AG04450 (cell line): ENCODE data around the gene DHX57. TPM values are rescaled to one million over a fixed set of nuclear protein-coding genes. Genes with fewer than 3 reads are reported as not detected.
"Not testable (repeated sequence)": the region's sequence is repeated elsewhere in the genome, so short reads cannot be mapped to it uniquely, and the experiment has no call there.

ENCODE experiments used
- CTCF ChIA-PET: fragments of 300-600, 350-600 bp; formaldehyde crosslinking; extraction: SDS; loops from one replicate; lab custom pipeline; 2022; ENCODE audit warnings: antibody characterized with exemption, inconsistent platforms; lab: Charles Lee
- POLR2A ChIA-PET: fragments of 350-600 bp; formaldehyde crosslinking; extraction: SDS; loops from one replicate; lab custom pipeline; 2021; ENCODE audit warnings: antibody characterized with exemption, inconsistent platforms; lab: Yijun Ruan, JAX
- DNase-seq: peaks from one replicate; pipeline ENCODE4 v3.0.0-alpha.2; 2011; ENCODE audit warnings: low read depth, low spot score
- H3K27ac ChIP-seq: one replicate; pipeline ENCODE4 v1.5.1; 2012; ENCODE audit warnings: low read depth, low read length, control low read depth
- H3K27me3 ChIP-seq: one replicate; pipeline ENCODE4 v1.6.0; 2012; ENCODE audit warnings: low read length; ENCODE audit not compliant: control insufficient read depth, insufficient read depth
- H3K4me3 ChIP-seq: 2 replicates; pipeline ENCODE4 v1.5.1; 2011; ENCODE audit warnings: mild to moderate bottlenecking, low read depth, low read length, control low read depth
- H3K9me3 ChIP-seq: 2 replicates; pipeline ENCODE4 v1.5.1; 2012; ENCODE audit warnings: low read length; ENCODE audit not compliant: control insufficient read depth, insufficient read depth
- polyA plus RNA-seq: library from polyadenylated mRNA; depleted of rRNA; stranded (reverse); fragments of >200 nt; gene quantifications from 2 replicates; pipeline ENCODE4 v1.2.3, GENCODE V29; 2011
- TF ChIP-seq, protein P1 (sequence below): IDR thresholded peaks from 2 replicates; pipeline ENCODE4 v1.5.1; 2011; ENCODE audit warnings: low read depth, low read length, control low read depth, inconsistent platforms

Gene DHX57
- polyA plus RNA-seq, 1 experiment, result 23.3 TPM

DNA sequence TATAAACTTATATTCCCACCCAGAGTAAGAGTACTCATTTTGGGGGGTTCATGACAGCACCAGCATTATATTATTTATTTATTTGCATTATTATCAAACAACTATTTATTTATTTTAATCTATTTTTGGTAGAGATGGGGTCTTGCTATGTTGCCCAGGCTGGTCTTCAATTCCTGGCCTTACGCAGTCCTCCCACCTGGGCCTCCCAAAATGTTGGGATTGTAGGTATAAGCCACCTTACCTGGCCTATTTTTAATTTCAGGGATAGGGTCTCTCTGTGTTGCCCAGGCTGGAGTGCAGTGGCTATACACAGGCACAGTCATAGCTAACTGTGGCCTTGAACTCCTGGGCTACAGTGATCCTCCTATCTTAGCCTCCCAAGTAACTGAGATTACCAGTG is 67.1 kb downstream of the DHX57 start:
- no peaks in the 10 kb centered on the region for H3K27me3 ChIP-seq
- ChIA-PET POLR2A (no interaction called here), CTCF (no interaction called here)
- no peak overlapping the region for H3K27ac ChIP-seq
- no peak for DNase-seq
- no peak overlapping the region for H3K4me3 ChIP-seq
- H3K9me3 ChIP-seq, result no peaks in the 10 kb centered on the region
- TF ChIP-seq, protein P1, sequence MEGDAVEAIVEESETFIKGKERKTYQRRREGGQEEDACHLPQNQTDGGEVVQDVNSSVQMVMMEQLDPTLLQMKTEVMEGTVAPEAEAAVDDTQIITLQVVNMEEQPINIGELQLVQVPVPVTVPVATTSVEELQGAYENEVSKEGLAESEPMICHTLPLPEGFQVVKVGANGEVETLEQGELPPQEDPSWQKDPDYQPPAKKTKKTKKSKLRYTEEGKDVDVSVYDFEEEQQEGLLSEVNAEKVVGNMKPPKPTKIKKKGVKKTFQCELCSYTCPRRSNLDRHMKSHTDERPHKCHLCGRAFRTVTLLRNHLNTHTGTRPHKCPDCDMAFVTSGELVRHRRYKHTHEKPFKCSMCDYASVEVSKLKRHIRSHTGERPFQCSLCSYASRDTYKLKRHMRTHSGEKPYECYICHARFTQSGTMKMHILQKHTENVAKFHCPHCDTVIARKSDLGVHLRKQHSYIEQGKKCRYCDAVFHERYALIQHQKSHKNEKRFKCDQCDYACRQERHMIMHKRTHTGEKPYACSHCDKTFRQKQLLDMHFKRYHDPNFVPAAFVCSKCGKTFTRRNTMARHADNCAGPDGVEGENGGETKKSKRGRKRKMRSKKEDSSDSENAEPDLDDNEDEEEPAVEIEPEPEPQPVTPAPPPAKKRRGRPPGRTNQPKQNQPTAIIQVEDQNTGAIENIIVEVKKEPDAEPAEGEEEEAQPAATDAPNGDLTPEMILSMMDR, result no peak

DNA sequence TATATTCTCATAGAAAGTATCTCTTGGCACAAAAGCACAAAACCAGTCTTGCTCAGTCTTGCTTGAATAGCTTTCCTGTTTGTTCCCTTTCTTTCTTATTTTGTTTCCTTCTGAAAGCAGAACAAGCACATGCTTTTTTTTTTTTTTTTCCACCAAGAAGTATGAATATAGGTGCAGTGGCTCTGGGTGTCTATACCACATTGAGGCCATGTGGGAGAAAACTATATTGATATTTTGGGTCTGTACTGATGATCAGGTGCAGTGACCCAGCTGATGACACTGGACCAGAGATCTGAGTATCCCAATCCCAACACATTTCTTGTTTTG is 69.0 kb downstream of the DHX57 start:
- Histone ChIP-seq H3K9me3 (no peaks in the 10 kb centered on the region), H3K4me3 (no peak overlapping the region), H3K27me3 (no peaks in the 10 kb centered on the region), H3K27ac (no peak overlapping the region)
- TF ChIP-seq, protein P1, result no peak
- DNase-seq, result no peak
- ChIA-PET POLR2A (interaction anchor here (1.3 kb wide), 1 partner anchor 55 kb away, joined by 11 read pairs; the partner anchor contains the start of gene SRSF7), CTCF (no interaction called here)

DNA sequence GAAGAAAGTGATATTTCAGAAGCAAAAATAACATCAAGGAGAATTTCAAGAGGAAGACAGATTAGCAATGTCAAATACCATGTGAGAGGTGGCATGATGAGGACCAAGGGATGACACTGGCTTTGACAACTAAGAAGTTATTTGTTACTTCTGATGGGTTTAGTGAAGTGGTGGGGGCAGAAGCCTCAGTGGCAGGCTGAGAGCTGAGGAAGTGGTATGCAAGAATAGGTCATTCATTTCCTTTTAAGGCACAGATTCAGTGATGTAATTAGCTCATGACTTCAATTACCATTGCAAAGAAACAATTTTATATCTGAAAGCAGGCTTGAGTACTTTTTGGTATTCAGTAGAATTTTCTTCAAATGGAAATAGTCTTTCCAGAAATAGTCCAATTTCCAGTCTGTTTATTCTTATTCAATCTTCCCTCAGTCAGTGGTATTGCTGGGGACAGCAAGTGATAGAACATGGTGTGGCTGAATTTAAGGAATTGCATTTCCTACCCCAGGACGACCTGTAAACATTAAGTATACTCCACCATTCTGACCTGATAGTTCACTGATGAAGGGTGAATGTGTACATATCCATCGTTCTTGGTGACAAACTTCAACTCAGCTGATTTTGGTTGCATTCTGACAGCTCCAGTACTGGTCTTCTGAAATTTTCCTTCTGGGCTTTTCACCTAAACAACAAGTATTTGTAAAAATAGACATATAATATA is 69.6 kb downstream of the DHX57 start:
- Histone ChIP-seq H3K4me3 (no peak overlapping the region), H3K27me3 (no peaks in the 10 kb centered on the region), H3K9me3 (no peaks in the 10 kb centered on the region), H3K27ac (no peak overlapping the region)
- TF ChIP-seq, protein P1, result no peak
- no peak for DNase-seq
- CTCF ChIA-PET, result no interaction called here
- POLR2A ChIA-PET, result interaction anchor here (1.3 kb wide), 1 partner anchor 55 kb away, joined by 11 read pairs; the partner anchor contains the start of gene SRSF7

DNA sequence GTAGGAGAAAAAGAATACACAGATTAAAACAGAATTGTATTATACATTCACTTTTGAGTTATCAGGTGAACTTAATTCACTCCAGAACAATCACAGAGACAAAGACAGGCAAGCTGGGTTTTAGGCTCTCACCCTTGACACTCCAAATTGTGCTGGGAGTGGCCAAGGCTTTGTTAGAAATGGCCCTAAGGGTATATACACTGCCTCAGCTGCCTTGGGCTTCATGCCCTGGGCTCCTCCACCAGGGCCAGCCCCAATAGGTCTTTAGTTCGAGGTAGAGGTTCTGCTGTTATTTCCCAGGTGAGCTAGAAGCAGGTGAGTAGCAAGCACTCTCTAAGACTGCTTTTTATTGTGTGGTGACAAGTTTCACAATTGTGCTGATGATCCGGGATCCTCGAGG is 77.8 kb downstream of the DHX57 start:
- Histone ChIP-seq H3K9me3 (no peaks in the 10 kb centered on the region), H3K27ac (no peak overlapping the region), H3K27me3 (no peaks in the 10 kb centered on the region), H3K4me3 (no peak overlapping the region)
- TF ChIP-seq, protein P1, result no peak
- no peak for DNase-seq
- ChIA-PET CTCF (no interaction called here), POLR2A (interaction anchor here (2.2 kb wide), 1 partner anchor 47 kb away, joined by 9 read pairs; the partner anchor contains the start of gene SRSF7)

DNA sequence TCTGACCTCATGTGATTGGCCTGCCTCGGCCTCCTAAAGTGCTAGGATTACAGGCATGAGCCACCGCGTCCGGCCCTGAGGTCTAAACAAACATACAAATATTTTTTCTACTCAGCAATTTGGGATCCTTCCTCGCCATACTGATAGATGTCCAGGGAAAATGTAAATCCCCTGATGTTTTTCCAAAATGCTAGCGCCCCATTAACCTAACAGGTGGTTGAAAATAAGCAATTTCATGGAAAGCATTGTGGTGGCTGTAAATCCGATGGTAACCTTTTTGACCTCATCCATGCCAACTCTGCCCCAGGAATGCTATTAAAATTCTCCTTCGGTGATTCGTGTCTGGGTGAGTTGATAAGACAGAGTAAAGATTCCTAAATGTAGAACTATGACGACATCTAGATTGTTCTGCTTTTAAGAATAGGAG is 78.5 kb downstream of the DHX57 start:
- DNase-seq, result no peak
- H3K27me3 ChIP-seq, result no peaks in the 10 kb centered on the region
- no peak overlapping the region for H3K27ac ChIP-seq
- ChIA-PET CTCF (no interaction called here), POLR2A (interaction anchor here (2.2 kb wide), 1 partner anchor 46 kb away, joined by 9 read pairs; the partner anchor contains the start of gene SRSF7)
- TF ChIP-seq, protein P1, result no peak
- H3K4me3 ChIP-seq, result no peak overlapping the region
- no peaks in the 10 kb centered on the region for H3K9me3 ChIP-seq

DNA sequence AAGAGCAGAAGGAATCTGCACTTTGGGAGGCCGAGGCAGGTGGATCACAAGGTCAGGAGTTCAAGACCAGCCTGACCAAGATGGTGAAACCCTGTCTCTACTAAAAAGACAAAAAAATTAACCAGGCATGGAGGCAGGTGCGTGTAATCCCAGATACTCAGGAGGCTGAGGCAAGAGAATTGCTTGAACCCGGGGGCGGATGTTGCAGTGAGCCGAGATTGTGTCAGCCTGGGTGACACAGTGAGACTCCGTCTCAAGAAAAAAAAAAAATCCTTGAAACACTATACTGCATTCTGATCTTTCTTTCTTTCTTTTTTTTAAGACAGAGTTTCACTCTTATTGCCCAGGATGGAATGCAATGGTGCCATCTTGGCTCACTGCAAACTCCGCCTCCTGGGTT is 80.7 kb downstream of the DHX57 start:
- DNase-seq, H3K4me3 ChIP-seq, H3K9me3 ChIP-seq, H3K27ac ChIP-seq, CTCF ChIA-PET, H3K27me3 ChIP-seq: not testable (repeated sequence)
- POLR2A ChIA-PET, result interaction anchor here (1.8 kb wide), 1 partner anchor 44 kb away, joined by 7 read pairs; the partner anchor contains the start of gene SRSF7
